ENCODE data around the gene MCCC1.

The MCCC1 gene

GRCh38 chr3:182979674-182980191 lies 119.6 kb downstream of the MCCC1 start:
- DNase-seq = peak; percentile 11

GRCh38 chr3:182979103-182979673 lies 120.1 kb downstream of the MCCC1 start:
- DNase-seq = no peak

GRCh38 chr3:182978387-182978786 lies 120.9 kb downstream of the MCCC1 start:
- DNase-seq = no peak

GRCh38 chr3:182973047-182973446 lies 126.2 kb downstream of the MCCC1 start:
- DNase-seq = no peak

- DNase-seq = no peak
Observed at GRCh38 chr3:182972387-182972786, 126.9 kb downstream of the MCCC1 start.

GRCh38 chr3:182971637-182972036 lies 127.7 kb downstream of the MCCC1 start:
- no peak for DNase-seq

- DNase-seq = no peak
Observed at GRCh38 chr3:182970811-182971418, 128.4 kb downstream of the MCCC1 start.

- DNase-seq = no peak
Observed at GRCh38 chr3:182969853-182970252, 129.4 kb downstream of the MCCC1 start.

GRCh38 chr3:182969277-182969676 lies 130.0 kb downstream of the MCCC1 start:
- DNase-seq = no peak

GRCh38 chr3:182967218-182968204 lies 131.8 kb downstream of the MCCC1 start:
- no peak for DNase-seq

GRCh38 chr3:182965861-182966366 lies 133.4 kb downstream of the MCCC1 start:
- DNase-seq = no peak
